DND-41 (cell line): ENCODE data around the gene XPO6.

Source experiments
- ATAC-seq: fragments of 200-7000 bp; cut with Tn5 transposase; 3 replicates; pipeline ENCODE4 v1.9.1; 2021; ENCODE audit warnings: low read depth; ENCODE audit not compliant: insufficient read depth
- DNase-seq: peaks from one replicate; pipeline ENCODE4 v3.0.0-alpha.2; 2020
- H2AFZ ChIP-seq: 2 replicates; pipeline ENCODE4 v1.6.0; 2012; ENCODE audit warnings: low read depth, low read length
- H3K27ac ChIP-seq: 2 replicates; pipeline ENCODE4 v1.5.1; 2012; ENCODE audit warnings: low read length, inconsistent platforms
- H3K27me3 ChIP-seq: fragments of 200-600 bp; sonication (generic); 2 replicates; pipeline ENCODE4 v1.6.0; 2012; ENCODE audit warnings: low read length, mild to moderate bottlenecking, inconsistent platforms; ENCODE audit not compliant: insufficient read depth, poor library complexity
- H3K36me3 ChIP-seq: 2 replicates; pipeline ENCODE4 v1.5.1; 2012; ENCODE audit warnings: low read length, inconsistent platforms; ENCODE audit not compliant: insufficient read depth
- H3K4me1 ChIP-seq: 2 replicates; pipeline ENCODE4 v1.5.1; 2012; ENCODE audit warnings: mild to moderate bottlenecking, low read length; ENCODE audit not compliant: insufficient read depth
- H3K4me2 ChIP-seq: 2 replicates; pipeline ENCODE4 v1.6.0; 2012; ENCODE audit warnings: mild to moderate bottlenecking, moderate library complexity, low read length, inconsistent platforms; ENCODE audit not compliant: insufficient read depth
- H3K4me3 ChIP-seq, 2 experiments: fragments of 200-600 bp in 1 of 2; shearing (Covaris generic) in 1 of 2; 2 replicates each; pipeline ENCODE4 v1.5.1; 2012 to 2016; ENCODE audit warnings: inconsistent platforms in 2 of 2, low read length in 2 of 2, mild to moderate bottlenecking in 2 of 2, low read depth in 1 of 2, moderate library complexity in 1 of 2
- H3K79me2 ChIP-seq: 2 replicates; pipeline ENCODE4 v1.6.0; 2012; ENCODE audit warnings: low read length, inconsistent platforms; ENCODE audit not compliant: insufficient read depth
- H3K9ac ChIP-seq: 2 replicates; pipeline ENCODE4 v1.6.0; 2012; ENCODE audit warnings: low read depth, mild to moderate bottlenecking, inconsistent platforms, low read length, moderate library complexity
- H3K9me3 ChIP-seq: 2 replicates; pipeline ENCODE4 v1.5.1; 2012; ENCODE audit warnings: low read length, moderate library complexity, mild to moderate bottlenecking, inconsistent platforms; ENCODE audit not compliant: insufficient read depth, severe bottlenecking
- H4K20me1 ChIP-seq: 2 replicates; pipeline ENCODE4 v1.6.0; 2012; ENCODE audit warnings: low read length; ENCODE audit not compliant: insufficient read depth
- EZH2 ChIP-seq: IDR thresholded peaks from 3 replicates; pipeline ENCODE4 v1.6.1; 2012; ENCODE audit warnings: borderline replicate concordance, low read depth, mild to moderate bottlenecking, moderate library complexity, low read length, inconsistent platforms; ENCODE audit not compliant: severe bottlenecking
- TF ChIP-seq, protein P1 (sequence below): IDR thresholded peaks from 2 replicates; pipeline ENCODE4 v1.5.1; 2012; ENCODE audit warnings: borderline replicate concordance, low read length, moderate library complexity, mild to moderate bottlenecking; ENCODE audit not compliant: poor library complexity, severe bottlenecking; ENCODE audit errors: extremely low read depth

Gene XPO6

DNA sequence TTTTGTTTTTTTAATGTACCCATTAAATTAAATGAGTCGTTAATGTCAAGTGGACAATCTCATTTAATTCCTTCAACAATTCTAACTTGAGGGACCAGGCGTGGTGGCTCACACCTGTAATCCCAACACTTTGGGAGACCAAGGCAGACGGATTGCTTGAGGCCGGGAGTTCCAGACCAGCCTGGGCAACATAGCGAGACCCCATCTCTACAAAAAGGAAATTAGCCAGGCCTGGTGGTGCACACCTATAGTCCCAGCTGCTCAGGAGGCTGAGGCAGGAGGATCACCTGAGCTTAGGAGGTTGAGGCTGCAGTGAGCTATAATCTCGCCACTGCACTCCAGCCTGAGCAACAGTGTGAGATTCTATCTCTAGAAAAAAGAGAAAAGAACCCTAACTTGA, 127.6 kb downstream of the XPO6 start:
- no peak overlapping the region for H3K4me3 ChIP-seq
- ATAC-seq (no peak), DNase-seq (no peak)
- H3K4me2 ChIP-seq, result no peak overlapping the region
- no peaks in the 10 kb centered on the region for H3K9me3 ChIP-seq
- H3K79me2 ChIP-seq, result no peaks in the 10 kb centered on the region
- no peaks in the 10 kb centered on the region for H3K27me3 ChIP-seq
- H4K20me1 ChIP-seq, result peaks cover 14% of the 10 kb centered on the region
- no peak overlapping the region for H3K27ac ChIP-seq
- H2AFZ ChIP-seq, result no peak overlapping the region
- no peaks in the 10 kb centered on the region for H3K4me1 ChIP-seq
- H3K9ac ChIP-seq, result no peak overlapping the region
- H3K36me3 ChIP-seq, result no peaks in the 10 kb centered on the region
- TF ChIP-seq EZH2, result no peak
- TF ChIP-seq, protein P1, sequence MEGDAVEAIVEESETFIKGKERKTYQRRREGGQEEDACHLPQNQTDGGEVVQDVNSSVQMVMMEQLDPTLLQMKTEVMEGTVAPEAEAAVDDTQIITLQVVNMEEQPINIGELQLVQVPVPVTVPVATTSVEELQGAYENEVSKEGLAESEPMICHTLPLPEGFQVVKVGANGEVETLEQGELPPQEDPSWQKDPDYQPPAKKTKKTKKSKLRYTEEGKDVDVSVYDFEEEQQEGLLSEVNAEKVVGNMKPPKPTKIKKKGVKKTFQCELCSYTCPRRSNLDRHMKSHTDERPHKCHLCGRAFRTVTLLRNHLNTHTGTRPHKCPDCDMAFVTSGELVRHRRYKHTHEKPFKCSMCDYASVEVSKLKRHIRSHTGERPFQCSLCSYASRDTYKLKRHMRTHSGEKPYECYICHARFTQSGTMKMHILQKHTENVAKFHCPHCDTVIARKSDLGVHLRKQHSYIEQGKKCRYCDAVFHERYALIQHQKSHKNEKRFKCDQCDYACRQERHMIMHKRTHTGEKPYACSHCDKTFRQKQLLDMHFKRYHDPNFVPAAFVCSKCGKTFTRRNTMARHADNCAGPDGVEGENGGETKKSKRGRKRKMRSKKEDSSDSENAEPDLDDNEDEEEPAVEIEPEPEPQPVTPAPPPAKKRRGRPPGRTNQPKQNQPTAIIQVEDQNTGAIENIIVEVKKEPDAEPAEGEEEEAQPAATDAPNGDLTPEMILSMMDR, result no peak

DNA sequence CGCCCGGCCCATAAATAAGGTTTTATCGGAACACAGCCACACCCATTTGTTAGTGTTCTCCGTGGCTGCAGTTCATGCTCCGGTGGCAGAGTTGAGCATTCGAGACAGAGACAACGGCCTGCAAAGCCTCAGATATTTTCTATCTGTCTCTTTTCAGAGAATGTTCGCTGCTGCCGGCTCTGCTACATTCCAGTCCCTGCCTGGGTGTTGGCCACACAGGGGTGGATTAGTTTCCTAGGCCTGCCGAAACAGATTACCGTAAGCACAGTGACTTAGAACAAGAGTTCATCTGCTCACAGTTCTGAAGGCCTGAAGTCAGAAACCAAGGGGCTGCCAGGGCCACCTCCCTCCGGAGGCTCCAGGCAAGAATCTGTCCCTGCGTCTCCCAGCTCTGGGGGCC, 129.1 kb downstream of the XPO6 start:
- H2AFZ ChIP-seq, result no peak overlapping the region
- H3K36me3 ChIP-seq, result no peaks in the 10 kb centered on the region
- no peak overlapping the region for H3K27ac ChIP-seq
- no peak overlapping the region for H3K9ac ChIP-seq
- no peak overlapping the region for H3K4me2 ChIP-seq
- no peak for TF ChIP-seq EZH2
- TF ChIP-seq, protein P1, result no peak
- H4K20me1 ChIP-seq, result peaks cover 12% of the 10 kb centered on the region; the same call in 1 of the 2 replicates
- H3K9me3 ChIP-seq, result no peaks in the 10 kb centered on the region
- H3K79me2 ChIP-seq, result no peaks in the 10 kb centered on the region
- no peaks in the 10 kb centered on the region for H3K4me1 ChIP-seq
- H3K27me3 ChIP-seq, result no peaks in the 10 kb centered on the region
- DNase-seq, result no peak
- no peak for ATAC-seq
- no peak overlapping the region for H3K4me3 ChIP-seq

DNA sequence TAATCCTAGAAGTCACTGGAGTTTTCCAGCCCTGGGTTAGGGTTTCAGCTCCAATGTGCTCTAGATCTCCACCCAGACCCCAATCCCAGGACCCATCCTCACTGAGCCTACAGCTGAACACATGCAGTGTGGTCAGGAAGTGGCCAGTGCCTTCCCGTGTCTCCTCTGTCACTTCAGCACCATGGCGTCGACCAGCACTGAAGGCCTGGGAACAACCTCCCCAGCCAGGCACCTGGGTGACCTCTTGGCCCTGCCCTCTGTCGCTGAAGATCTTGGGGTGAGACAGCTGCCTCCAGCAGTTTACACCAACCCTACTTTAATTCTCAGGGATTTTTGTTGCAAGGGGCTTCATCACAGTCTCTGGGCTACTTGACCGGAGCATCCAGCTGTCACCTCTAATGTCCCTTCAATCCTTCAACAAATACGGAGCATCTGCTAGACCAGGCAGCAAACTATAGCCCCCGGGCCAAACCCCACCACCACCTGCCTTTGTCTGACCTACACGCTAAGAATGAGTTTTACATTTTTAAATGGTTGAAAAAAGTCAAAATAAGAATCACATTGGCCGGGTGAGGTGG, 130.3 kb downstream of the XPO6 start:
- no peak overlapping the region for H3K4me3 ChIP-seq
- no peak overlapping the region for H2AFZ ChIP-seq
- no peak for DNase-seq
- H3K9ac ChIP-seq, result no peak overlapping the region
- H3K9me3 ChIP-seq, result no peaks in the 10 kb centered on the region
- no peak for ATAC-seq
- no peaks in the 10 kb centered on the region for H3K79me2 ChIP-seq
- no peak overlapping the region for H3K27ac ChIP-seq
- no peaks in the 10 kb centered on the region for H3K4me1 ChIP-seq
- H4K20me1 ChIP-seq, result 0 out of 2 replicates have a peak, but pooled peaks cover 5% of the 10 kb centered on the region
- TF ChIP-seq EZH2, result no peak
- TF ChIP-seq, protein P1, result no peak
- H3K27me3 ChIP-seq, result no peaks in the 10 kb centered on the region
- no peaks in the 10 kb centered on the region for H3K36me3 ChIP-seq
- no peak overlapping the region for H3K4me2 ChIP-seq

DNA sequence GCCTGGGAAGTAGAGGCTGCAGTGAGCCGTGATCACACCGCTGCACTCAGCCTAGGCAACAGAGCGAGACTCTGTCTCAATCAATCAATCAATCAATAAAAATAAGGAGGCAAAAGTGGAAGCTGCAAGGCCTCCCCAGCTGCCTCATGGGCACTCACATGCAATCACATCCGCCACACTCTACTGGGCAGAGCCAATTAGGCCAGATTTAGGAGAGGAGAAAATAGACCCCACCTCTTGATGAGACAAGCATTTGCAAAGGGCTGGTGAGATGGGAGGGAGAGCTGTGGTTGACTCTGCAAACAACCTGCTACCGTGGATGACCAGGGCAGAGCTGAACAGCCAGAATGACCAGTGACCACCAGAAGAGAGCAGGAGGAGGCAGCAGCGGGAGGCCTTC, 133.5 kb downstream of the XPO6 start:
- no peak for ATAC-seq
- H3K27ac ChIP-seq, result no peak overlapping the region
- no peak for DNase-seq

More for the DNA sequence above, 133.5 kb downstream of the XPO6 start:
- TF ChIP-seq, protein P1, result no peak
- no peak for TF ChIP-seq EZH2
- no peak overlapping the region for H3K4me3 ChIP-seq
- H3K9me3 ChIP-seq, result no peaks in the 10 kb centered on the region
- no peaks in the 10 kb centered on the region for H3K27me3 ChIP-seq
- no peak overlapping the region for H3K9ac ChIP-seq
- H3K79me2 ChIP-seq, result no peaks in the 10 kb centered on the region
- no peaks in the 10 kb centered on the region for H3K4me1 ChIP-seq
- H3K4me2 ChIP-seq, result no peak overlapping the region
- H2AFZ ChIP-seq, result no peak overlapping the region
- H3K36me3 ChIP-seq, result no peaks in the 10 kb centered on the region
- H4K20me1 ChIP-seq, result no peaks in the 10 kb centered on the region
